ENCODE results near the gene PPP1R14B. TPM values are rescaled to one million over a fixed set of nuclear protein-coding genes. Genes with fewer than 3 reads are reported as not detected.
A peak's percentile ranks its signal among the peaks of the same experiment; 100 is the strongest.

PPP1R14B gene
- total RNA-seq, 2 donors from 2014 or later, result 113 to 234 TPM

- peaks cover 9% of the 10 kb centered on the region for H3K4me1 ChIP-seq
- no peak for TF ChIP-seq CTCF (IDR thresholded peaks at IDR 0.05)
Observed at GRCh38 chr11:64252003-64252872, 5.5 kb upstream of the PPP1R14B start.

DNA sequence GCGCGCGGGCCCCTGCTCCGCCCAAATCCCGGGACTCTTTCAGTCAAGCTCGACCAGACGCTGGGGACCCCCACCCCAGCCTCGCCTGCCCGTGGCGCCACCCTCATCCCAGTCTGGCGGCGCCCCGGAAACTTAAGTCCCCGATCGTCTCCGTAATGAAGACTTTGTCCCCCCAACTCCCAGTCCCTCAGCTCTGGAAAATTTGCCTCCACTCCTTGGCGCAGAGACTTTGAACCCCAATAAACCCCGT lies 4.9 kb upstream of the PPP1R14B start:
- H3K4me1 ChIP-seq, result peaks cover 9% of the 10 kb centered on the region
- intact Hi-C loops (cut with DNase I), result no loop called here
- no peaks in the 10 kb centered on the region for H3K27me3 ChIP-seq
- no peak for TF ChIP-seq CTCF (IDR thresholded peaks at IDR 0.05)
- no peaks in the 10 kb centered on the region for H3K9me3 ChIP-seq
- H3K27ac ChIP-seq, result peak overlapping the region; percentile 80
- DNase-seq, result no peak
- H3K9ac ChIP-seq (ENCODE audit: low read depth in 2 of 2, low read length in 2 of 2), result peak overlapping the region; percentile 89 to 91
- H3K4me3 ChIP-seq, result peak overlapping the region; percentile 97
- peaks cover 5% of the 10 kb centered on the region for H3K36me3 ChIP-seq

More at GRCh38 chr11:64252003-64252872, 5.5 kb upstream of the PPP1R14B start:
- H3K27me3 ChIP-seq, result no peaks in the 10 kb centered on the region
- H3K9ac ChIP-seq (ENCODE audit: low read depth in 2 of 2, low read length in 2 of 2), result peak overlapping the region; percentile 89 to 91
- peak; percentile 92 for DNase-seq
- H3K36me3 ChIP-seq, result peaks cover 5% of the 10 kb centered on the region
- H3K27ac ChIP-seq, result peak overlapping the region; percentile 80
- H3K4me3 ChIP-seq, result peak overlapping the region; percentile 97
- intact Hi-C loops (cut with DNase I), result no loop called here
- H3K9me3 ChIP-seq, result no peaks in the 10 kb centered on the region

- H3K36me3 ChIP-seq, result peaks cover 5% of the 10 kb centered on the region
- H3K27me3 ChIP-seq, result no peaks in the 10 kb centered on the region
- DNase-seq, result no peak
- H3K9me3 ChIP-seq, result no peaks in the 10 kb centered on the region
- TF ChIP-seq CTCF (IDR thresholded peaks at IDR 0.05), result peak; percentile 59
- H3K9ac ChIP-seq (ENCODE audit: low read depth in 2 of 2, low read length in 2 of 2), result peak within 1 kb of the TSS; percentile 89 to 91
- intact Hi-C loops (cut with DNase I), result no loop called here
- H3K4me1 ChIP-seq, result peaks cover 9% of the 10 kb centered on the region
- H3K27ac ChIP-seq, result peak within 1 kb of the TSS; percentile 80
- H3K4me3 ChIP-seq, result peak within 1 kb of the TSS; percentile 97
Observed at GRCh38 chr11:64251016-64251752, 4.4 kb upstream of the PPP1R14B start, which contains the start of gene PLCB3. Gene PLCB3 (plus strand): TSS chr11:64251530. CDS start chr11:64251650, 120 bp downstream.

DNA sequence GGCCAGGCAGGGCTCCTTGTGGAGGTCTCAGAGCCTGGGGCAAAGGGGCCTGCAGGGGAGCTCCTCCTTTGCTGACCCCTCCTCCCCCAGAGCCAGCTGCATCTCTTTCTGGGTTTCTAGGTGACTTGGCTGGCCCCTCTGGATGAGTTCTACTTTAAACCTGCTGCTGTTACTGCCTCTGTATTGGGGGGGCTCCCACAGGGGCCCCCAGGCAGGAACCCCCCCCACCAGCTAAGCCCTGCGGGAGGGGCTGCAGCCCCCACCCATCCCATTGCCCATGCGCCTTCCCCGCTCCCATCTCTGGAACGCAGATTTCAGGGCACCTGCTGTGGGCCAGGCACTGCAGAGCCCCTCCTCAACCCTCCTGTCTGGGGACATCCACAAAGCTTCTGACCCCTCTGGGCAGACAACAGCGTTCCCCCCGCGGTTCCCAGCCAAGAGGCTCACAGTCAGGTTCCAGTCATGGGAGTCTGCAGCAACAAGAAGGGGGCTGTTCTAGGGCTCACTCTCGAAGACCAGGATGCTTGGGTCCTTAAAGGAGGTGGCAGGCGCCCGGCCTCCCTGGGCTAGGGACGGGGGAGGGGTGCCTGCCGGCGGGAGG lies 3.8 kb upstream of the PPP1R14B start:
- Histone ChIP-seq H3K4me3 (peak overlapping the region; percentile 97), H3K9ac (ENCODE audit: low read depth in 2 of 2, low read length in 2 of 2) (peak overlapping the region; percentile 69 to 71), H3K4me1 (peaks cover 9% of the 10 kb centered on the region), H3K36me3 (peaks cover 5% of the 10 kb centered on the region), H3K27me3 (no peaks in the 10 kb centered on the region), H3K9me3 (no peaks in the 10 kb centered on the region), H3K27ac (no peak overlapping the region)
- no peak for DNase-seq
- no peak for TF ChIP-seq CTCF (IDR thresholded peaks at IDR 0.05)
- intact Hi-C loops (cut with DNase I), result no loop called here

- intact Hi-C loops (cut with DNase I), result no loop called here
- H3K4me1 ChIP-seq, result peaks cover 9% of the 10 kb centered on the region
- no peak for DNase-seq
- no peaks in the 10 kb centered on the region for H3K27me3 ChIP-seq
- peaks cover 5% of the 10 kb centered on the region for H3K36me3 ChIP-seq
- H3K4me3 ChIP-seq, result no peak overlapping the region
- TF ChIP-seq CTCF (IDR thresholded peaks at IDR 0.05), result no peak
- H3K9ac ChIP-seq (ENCODE audit: low read depth in 2 of 2, low read length in 2 of 2), result no peak overlapping the region
- no peaks in the 10 kb centered on the region for H3K9me3 ChIP-seq
- no peak overlapping the region for H3K27ac ChIP-seq
Observed at GRCh38 chr11:64249563-64250414, 3.0 kb upstream of the PPP1R14B start.
